Skin of body (tissue), 2 donors: ENCODE data around the gene PGA3. TPM values are rescaled to one million over a fixed set of nuclear protein-coding genes. Genes with fewer than 3 reads are reported as not detected.
"Not testable (repeated sequence)": the region's sequence is repeated elsewhere in the genome, so short reads cannot be mapped to it uniquely, and the experiment has no call there.

Experiments
- DNase-seq: peaks from one replicate; lab custom pipeline; 2025; lab: John Stamatoyannopoulos, UW
- total RNA-seq: library from RNA; depleted of rRNA; stranded (reverse); fragments of >200 nt; gene quantifications from one replicate; pipeline ENCODE4 v1.2.3, GENCODE V29; 2014

PGA3 gene
- total RNA-seq, 1 donor from 2014 or later, result 0.89 TPM

DNA sequence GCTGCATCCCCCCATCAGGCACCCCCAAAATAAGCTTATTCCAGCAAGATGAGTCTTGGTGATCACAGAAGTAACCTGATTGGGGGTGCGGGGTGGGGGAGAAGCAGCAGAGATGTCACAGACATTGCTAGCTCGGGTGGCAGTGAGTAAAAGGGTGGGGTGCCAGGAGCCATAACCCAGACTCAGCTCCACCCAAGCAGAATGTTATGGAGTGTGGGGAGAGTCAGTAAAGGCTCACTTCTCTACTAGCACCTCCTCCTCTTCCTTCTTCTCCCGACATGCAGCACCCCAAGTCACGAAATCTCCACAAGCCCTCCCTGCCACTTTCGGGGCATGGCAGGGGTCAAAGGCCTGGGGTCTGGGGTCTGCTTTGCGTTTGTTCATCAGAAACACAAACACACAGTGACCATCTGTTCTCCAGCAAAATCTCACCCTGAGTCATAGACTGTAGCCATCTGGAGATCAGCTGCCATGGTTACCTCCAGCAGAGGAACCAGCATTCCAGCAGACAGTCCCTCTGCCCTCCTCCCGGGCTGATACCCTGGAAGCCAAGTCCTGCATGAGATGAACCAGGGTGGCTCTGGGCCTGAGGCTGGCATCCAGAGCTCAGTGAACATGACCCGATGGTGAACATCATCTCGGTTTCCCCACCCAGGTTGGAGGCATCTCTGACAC is 4.5 kb downstream of the PGA3 start:
- not testable (repeated sequence) for DNase-seq

DNA sequence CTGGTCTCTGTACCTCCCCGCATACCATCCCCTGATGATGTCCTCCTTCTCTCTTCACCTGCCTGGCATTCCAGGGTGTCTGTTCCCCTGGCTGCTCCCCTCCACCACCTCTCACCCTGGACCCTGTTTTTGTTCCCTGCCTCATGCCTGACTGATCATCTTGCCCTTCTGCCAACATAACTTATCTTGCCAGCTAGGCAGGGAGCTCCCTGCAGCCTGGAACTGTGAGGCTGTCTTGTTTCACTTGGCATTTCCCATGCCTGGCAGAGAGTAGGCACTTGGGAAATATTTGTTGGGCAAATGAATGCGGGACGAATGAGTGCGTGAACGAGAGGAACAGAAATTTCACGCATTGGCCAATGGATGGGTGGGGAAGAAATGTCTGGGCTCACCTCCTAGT is 7.3 kb downstream of the PGA3 start:
- DNase-seq, result not testable (repeated sequence)

- DNase-seq, result not testable (repeated sequence)
Measured at GRCh38 chr11:61211327-61211952, 8.1 kb downstream of the PGA3 start.

DNA sequence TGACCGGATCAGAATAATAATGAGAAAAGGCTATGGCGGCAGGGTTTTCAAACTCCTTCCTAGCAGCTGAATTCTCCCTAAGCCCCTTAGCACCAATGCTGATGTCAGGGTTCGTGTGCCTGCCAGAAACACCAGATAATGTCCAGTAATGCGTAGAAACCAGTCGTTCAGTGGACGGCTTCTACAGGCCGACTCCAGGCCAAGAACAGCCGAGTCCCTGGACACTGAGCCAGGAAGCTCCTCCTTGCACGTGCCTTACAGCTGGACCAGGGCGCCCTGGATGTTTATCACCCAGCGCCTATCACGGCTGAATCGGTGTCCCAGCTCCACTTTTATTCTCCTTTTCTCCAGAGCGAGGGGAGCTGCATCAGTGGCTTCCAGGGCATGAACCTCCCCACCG is 8.9 kb downstream of the PGA3 start:
- not testable (repeated sequence) for DNase-seq

GRCh38 chr11:61213711-61214324 is 10.5 kb downstream of the PGA3 start:
- DNase-seq, result not testable (repeated sequence)

GRCh38 chr11:61218306-61218705 is 15.0 kb downstream of the PGA3 start:
- DNase-seq, result not testable (repeated sequence)

DNA sequence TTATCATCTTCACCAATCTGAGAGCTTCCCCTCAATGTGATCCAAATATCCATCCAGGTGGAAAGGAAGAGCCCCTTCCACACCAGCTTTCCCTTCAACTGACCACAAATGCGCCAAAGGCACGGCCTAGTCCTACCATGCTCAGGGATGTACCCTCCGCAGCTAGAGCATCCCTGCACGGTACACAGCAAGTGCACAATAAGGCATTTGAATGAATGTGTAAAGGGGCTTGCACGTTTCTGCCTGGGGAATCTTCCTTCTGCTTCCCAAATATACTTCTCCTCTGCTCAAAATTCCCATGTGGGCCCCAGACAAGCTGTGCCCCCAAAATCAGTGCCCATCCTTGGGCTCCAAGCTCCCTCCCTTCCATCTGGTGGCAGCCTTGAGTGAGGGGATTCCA is 15.7 kb downstream of the PGA3 start:
- not testable (repeated sequence) for DNase-seq

DNA sequence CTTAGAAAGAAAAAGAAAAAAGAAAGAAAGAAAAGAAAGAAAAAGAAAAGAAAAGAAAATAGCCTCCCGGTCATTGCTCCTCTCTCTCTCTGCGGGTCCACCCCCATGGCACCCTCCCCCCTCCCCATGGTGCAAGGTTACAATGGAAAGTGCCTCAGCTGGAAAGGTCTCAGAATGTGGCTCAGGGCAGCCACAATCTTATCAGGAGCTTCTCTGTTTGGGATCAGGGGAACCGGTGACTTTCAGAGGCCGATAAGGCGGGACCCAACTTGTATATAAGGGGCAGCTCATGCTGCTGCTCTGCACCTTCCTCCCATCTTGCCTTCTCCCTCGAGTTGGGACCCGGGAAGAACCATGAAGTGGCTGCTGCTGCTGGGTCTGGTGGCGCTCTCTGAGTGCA is 18.7 kb downstream of the PGA3 start, which contains the start of gene PGA4:
Gene PGA4, plus strand, starts transcription at position 301 of the 400 bp plus-strand sequence. Its CDS starts 54 bp downstream, at position 355.
- DNase-seq, result not testable (repeated sequence)

- not testable (repeated sequence) for DNase-seq
Measured at GRCh38 chr11:61222692-61223091, 19.4 kb downstream of the PGA3 start.

- DNase-seq, result not testable (repeated sequence)
Measured at GRCh38 chr11:61226457-61227137, 23.3 kb downstream of the PGA3 start.

DNA sequence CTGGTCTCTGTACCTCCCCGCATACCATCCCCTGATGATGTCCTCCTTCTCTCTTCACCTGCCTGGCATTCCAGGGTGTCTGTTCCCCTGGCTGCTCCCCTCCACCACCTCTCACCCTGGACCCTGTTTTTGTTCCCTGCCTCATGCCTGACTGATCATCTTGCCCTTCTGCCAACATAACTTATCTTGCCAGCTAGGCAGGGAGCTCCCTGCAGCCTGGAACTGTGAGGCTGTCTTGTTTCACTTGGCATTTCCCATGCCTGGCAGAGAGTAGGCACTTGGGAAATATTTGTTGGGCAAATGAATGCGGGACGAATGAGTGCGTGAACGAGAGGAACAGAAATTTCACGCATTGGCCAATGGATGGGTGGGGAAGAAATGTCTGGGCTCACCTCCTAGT is 26.1 kb downstream of the PGA3 start:
- DNase-seq, result not testable (repeated sequence)

DNA sequence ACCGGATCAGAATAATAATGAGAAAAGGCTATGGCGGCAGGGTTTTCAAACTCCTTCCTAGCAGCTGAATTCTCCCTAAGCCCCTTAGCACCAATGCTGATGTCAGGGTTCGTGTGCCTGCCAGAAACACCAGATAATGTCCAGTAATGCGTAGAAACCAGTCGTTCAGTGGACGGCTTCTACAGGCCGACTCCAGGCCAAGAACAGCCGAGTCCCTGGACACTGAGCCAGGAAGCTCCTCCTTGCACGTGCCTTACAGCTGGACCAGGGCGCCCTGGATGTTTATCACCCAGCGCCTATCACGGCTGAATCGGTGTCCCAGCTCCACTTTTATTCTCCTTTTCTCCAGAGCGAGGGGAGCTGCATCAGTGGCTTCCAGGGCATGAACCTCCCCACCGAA is 27.7 kb downstream of the PGA3 start:
- DNase-seq, result not testable (repeated sequence)

- DNase-seq, result not testable (repeated sequence)
Measured at GRCh38 chr11:61231585-61231984, 28.3 kb downstream of the PGA3 start.

- DNase-seq, result not testable (repeated sequence)
Measured at GRCh38 chr11:61232548-61233145, 29.3 kb downstream of the PGA3 start.

GRCh38 chr11:61237130-61237529 is 33.8 kb downstream of the PGA3 start:
- not testable (repeated sequence) for DNase-seq

DNA sequence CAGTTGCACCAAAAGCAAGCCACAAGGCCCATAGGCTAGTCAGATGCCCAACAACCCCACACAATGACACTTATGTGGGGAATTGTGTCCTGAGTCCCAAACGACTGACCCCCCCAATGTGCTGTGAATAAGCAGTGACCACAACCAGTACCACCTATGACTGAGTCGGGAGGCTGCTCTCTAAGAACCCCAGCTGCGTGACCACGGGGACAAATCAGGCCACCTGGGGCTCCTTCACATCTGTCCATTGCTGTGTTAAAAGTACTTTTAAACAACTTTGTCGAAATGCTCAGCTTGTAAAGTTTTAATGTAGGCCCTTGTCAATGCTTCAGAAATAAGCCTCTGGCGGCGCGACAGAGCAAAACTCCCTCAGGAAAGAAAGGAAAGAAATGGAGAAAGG is 37.0 kb downstream of the PGA3 start:
- DNase-seq, result not testable (repeated sequence)

- DNase-seq, result not testable (repeated sequence)
Measured at GRCh38 chr11:61240875-61241274, 37.6 kb downstream of the PGA3 start, which contains the start of gene PGA5. TSS of gene PGA5 (plus strand) at chr11:61241175. CDS start at chr11:61241227, 52 bp downstream.

DNA sequence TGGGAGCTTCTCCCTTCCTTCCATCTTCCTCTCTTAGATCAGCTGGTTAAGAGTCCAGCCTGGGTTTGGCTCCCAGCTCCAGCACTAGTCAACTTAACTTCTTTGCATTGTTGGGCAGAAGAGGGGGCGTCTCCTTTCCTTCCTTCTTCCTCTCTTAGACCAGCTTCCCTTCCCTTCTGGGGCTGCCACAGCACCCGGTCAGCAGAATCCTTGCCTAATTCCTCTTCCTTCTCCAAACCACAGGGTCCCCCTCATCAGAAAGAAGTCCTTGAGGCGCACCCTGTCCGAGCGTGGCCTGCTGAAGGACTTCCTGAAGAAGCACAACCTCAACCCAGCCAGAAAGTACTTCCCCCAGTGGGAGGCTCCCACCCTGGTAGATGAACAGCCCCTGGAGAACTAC is 38.2 kb downstream of the PGA3 start:
- DNase-seq, result not testable (repeated sequence)

DNA sequence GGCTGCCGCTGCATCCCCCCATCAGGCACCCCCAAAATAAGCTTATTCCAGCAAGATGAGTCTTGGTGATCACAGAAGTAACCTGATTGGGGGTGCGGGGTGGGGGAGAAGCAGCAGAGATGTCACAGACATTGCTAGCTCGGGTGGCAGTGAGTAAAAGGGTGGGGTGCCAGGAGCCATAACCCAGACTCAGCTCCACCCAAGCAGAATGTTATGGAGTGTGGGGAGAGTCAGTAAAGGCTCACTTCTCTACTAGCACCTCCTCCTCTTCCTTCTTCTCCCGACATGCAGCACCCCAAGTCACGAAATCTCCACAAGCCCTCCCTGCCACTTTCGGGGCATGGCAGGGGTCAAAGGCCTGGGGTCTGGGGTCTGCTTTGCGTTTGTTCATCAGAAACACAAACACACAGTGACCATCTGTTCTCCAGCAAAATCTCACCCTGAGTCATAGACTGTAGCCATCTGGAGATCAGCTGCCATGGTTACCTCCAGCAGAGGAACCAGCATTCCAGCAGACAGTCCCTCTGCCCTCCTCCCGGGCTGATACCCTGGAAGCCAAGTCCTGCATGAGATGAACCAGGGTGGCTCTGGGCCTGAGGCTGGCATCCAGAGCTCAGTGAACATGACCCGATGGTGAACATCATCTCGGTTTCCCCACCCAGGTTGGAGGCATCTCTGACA is 42.1 kb downstream of the PGA3 start:
- not testable (repeated sequence) for DNase-seq

GRCh38 chr11:61248071-61248470 is 44.8 kb downstream of the PGA3 start:
- DNase-seq, result not testable (repeated sequence)

DNA sequence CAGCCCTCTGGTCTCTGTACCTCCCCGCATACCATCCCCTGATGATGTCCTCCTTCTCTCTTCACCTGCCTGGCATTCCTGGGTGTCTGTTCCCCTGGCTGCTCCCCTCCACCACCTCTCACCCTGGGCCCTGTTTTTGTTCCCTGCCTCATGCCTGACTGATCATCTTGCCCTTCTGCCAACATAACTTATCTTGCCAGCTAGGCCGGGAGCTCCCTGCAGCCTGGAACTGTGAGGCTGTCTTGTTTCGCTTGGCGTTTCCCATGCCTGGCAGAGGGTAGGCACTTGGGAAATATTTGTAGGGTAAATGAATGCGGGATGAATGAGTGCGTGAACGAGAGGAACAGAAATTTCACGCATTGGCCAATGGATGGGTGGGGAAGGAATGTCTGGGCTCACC is 45.9 kb downstream of the PGA3 start:
- DNase-seq, result not testable (repeated sequence)
